GM12878 (cell line): ENCODE measurements around the gene SLCO4A1. TPM values are rescaled to one million over a fixed set of nuclear protein-coding genes. Genes with fewer than 3 reads are reported as not detected.
A peak's percentile ranks its signal among the peaks of the same experiment; 100 is the strongest.

ENCODE experiments used
- ATF7 ChIP-seq: fragments of 450-650 bp; IDR thresholded peaks from 2 replicates; pipeline ENCODE4 v1.6.1; 2016; ENCODE audit warnings: low read depth, mild to moderate bottlenecking
- CHD1 ChIP-seq: IDR thresholded peaks from 2 replicates; pipeline ENCODE4 v1.6.1; 2012; ENCODE audit warnings: low read depth, low read length, improper control_type of control experiment
- DPF2 ChIP-seq: fragments of 450-650 bp; IDR thresholded peaks from 2 replicates; pipeline ENCODE4 v1.6.1; 2017; ENCODE audit warnings: mild to moderate bottlenecking
- EP300 ChIP-seq, 2 experiments: fragments of 150-350 bp in 1 of 2; IDR thresholded peaks; 2 replicates each; pipeline ENCODE4 v1.6.1; 2011 to 2012; ENCODE audit warnings: low read depth in 2 of 2, low read length in 2 of 2, borderline replicate concordance in 1 of 2, improper control_type of control experiment in 1 of 2, inconsistent platforms in 1 of 2; ENCODE audit not compliant: control insufficient read depth in 1 of 2
- HDAC6 ChIP-seq: fragments of 200-600 bp; sonication (generic); IDR thresholded peaks from one replicate; pipeline ENCODE4 v1.8.0; 2017; ENCODE audit warnings: antibody characterized with exemption; ENCODE audit not compliant: unreplicated experiment
- HDGF ChIP-seq: fragments of 450-650 bp; IDR thresholded peaks from 2 replicates; pipeline ENCODE4 v1.6.1; 2016; ENCODE audit warnings: antibody characterized with exemption
- IKZF1 ChIP-seq: fragments of 450-650 bp; conservative IDR thresholded peaks from 2 replicates; pipeline ENCODE4 v1.6.1; 2017; ENCODE audit warnings: antibody characterized with exemption, mild to moderate bottlenecking
- IKZF2 ChIP-seq, 2 experiments: fragments of 450-650 bp; IDR thresholded peaks; 2 replicates each; pipeline ENCODE4 v1.6.1; 2017; ENCODE audit warnings: mild to moderate bottlenecking in 2 of 2, moderate library complexity in 2 of 2
- KDM1A ChIP-seq: fragments of 200-600 bp; sonication (generic); IDR thresholded peaks from 2 replicates; pipeline ENCODE4 v1.6.1; 2016; ENCODE audit warnings: borderline replicate concordance
- PBX3 ChIP-seq: IDR thresholded peaks from 2 replicates; pipeline ENCODE4 v1.6.1; 2011; ENCODE audit warnings: mild to moderate bottlenecking, low read depth, low read length, moderate library complexity; ENCODE audit not compliant: insufficient replicate concordance
- POLR2AphosphoS2 ChIP-seq: IDR thresholded peaks from 2 replicates; pipeline ENCODE4 v1.6.1; 2011; ENCODE audit warnings: low read depth, mild to moderate bottlenecking, low read length, improper control_type of control experiment, moderate library complexity
- POLR2AphosphoS5 ChIP-seq: IDR thresholded peaks from 2 replicates; pipeline ENCODE4 v1.6.1; 2011; ENCODE audit warnings: mild to moderate bottlenecking, low read length, inconsistent platforms
- PRDM15 ChIP-seq: fragments of 450-650 bp; formaldehyde crosslinking; IDR thresholded peaks from 2 replicates; pipeline ENCODE4 v1.4.0; 2020; ENCODE audit warnings: mild to moderate bottlenecking, moderate library complexity
- RELB ChIP-seq: fragments of 450-650 bp; IDR thresholded peaks from 2 replicates; pipeline ENCODE4 v1.6.1; 2017; ENCODE audit warnings: low read depth, mild to moderate bottlenecking, moderate library complexity
- RUNX3 ChIP-seq: IDR thresholded peaks from 2 replicates; pipeline ENCODE4 v1.6.1; 2012; ENCODE audit warnings: low read length, inconsistent platforms
- SRF ChIP-seq, 2 experiments: IDR thresholded peaks; 2 replicates each; pipeline ENCODE4 v1.6.1; 2011; ENCODE audit warnings: low read depth in 2 of 2, low read length in 2 of 2, mild to moderate bottlenecking in 1 of 2, moderate library complexity in 1 of 2
- STAT1 ChIP-seq: fragments of 450-650 bp; conservative IDR thresholded peaks from 2 replicates; pipeline ENCODE4 v1.6.1; 2014; ENCODE audit warnings: antibody characterized with exemption, mild to moderate bottlenecking
- TAF1 ChIP-seq: IDR thresholded peaks from 2 replicates; pipeline ENCODE4 v1.6.1; 2011; ENCODE audit warnings: mild to moderate bottlenecking, low read depth, low read length, borderline replicate concordance
- TCF3 ChIP-seq: IDR thresholded peaks from 2 replicates; pipeline ENCODE4 v1.6.1; 2012; ENCODE audit warnings: low read depth, mild to moderate bottlenecking, low read length, borderline replicate concordance; ENCODE audit not compliant: insufficient read depth
- WRNIP1 ChIP-seq: IDR thresholded peaks from 2 replicates; pipeline ENCODE4 v1.6.1; 2011; ENCODE audit warnings: low read depth, low read length, improper control_type of control experiment, borderline replicate concordance
- polyA plus RNA-seq, 11 experiments: library from polyadenylated mRNA; depleted of rRNA in 4 of 11; unstranded in 6 of 11; stranded (reverse) in 5 of 11; fragments of >200 nt; fragmentation: Nextera tagmentation in 4 of 11; fragmentation: Illumina TruSeq in 1 of 11; extraction: Ambion mirVana in 4 of 11; extraction: Trizol in 1 of 11; gene quantifications; 1 replicate in 1 of 11; 2 replicates in 10 of 11; pipeline versions ENCODE4 v1.2.1 to v1.2.3, GENCODE V29; 2011 to 2016; ENCODE audit warnings: inconsistent platforms in 2 of 11, missing spikeins in 2 of 11, low read depth in 1 of 11
- total RNA-seq, 4 experiments: library from RNA; depleted of rRNA in 3 of 4; stranded (reverse); fragments of >200 nt in 3 of 4; fragmentation: Illumina TruSeq in 1 of 4; extraction: Trizol in 1 of 4; gene quantifications; 2 replicates each; pipeline versions ENCODE4 v1.2.1 to v1.2.3, GENCODE V29; 2013 to 2021
- TF ChIP-seq, protein P1 (sequence below): IDR thresholded peaks from 2 replicates; pipeline ENCODE4 v1.6.1; 2011; ENCODE audit warnings: borderline replicate concordance, low read depth, mild to moderate bottlenecking, moderate library complexity, mixed read lengths, low read length; ENCODE audit not compliant: insufficient read depth; ENCODE audit errors: extremely low read length

Gene SLCO4A1
- total and polyA plus RNA-seq, 10 of the 15 experiments (the other 5 are each of a cell fraction or from before 2014, with no cell fraction given), result 2.1 to 30.7 (median 12.0) TPM

DNA sequence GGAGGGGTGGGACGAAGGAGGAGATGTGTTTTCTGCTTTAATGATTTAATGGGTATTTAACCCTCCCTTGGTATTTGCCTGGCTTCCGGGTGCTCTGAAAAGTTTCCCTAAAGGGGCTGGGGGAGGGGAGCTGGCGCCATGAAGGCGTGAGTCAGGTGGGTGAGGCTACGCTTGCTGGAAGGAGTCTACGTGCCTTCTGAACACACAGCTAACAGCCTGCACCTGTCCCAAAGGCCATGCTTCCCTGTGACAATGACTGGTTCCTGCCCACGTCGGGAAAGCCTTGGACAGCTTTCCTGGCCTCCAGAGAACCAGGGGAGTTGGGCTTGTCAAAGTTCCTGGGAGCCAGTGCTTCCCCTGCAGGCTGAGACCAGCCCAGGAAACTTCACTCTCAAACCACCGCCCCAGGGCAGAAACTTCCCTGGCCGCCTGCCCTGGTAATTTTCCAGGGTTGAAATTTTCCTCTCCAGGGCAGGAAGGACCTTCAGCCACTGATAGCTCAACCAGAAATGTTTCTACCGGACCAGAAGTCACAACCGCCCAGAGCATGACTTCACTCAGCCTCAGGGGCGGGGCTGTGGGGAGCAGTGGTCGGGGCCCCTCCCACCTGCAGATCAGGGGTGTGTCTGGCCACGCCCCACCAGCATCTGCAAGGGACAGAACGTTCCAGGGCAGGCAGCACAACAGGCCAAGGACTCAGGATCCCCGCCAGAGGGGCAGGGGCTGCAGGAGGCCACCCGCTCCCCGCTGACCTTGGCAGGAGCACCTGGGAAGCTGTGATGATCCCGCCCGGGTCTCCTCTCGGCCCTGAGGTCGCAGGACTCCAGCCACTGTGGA, 18.6 kb upstream of the SLCO4A1 start (continued):
- TF ChIP-seq, protein P1, sequence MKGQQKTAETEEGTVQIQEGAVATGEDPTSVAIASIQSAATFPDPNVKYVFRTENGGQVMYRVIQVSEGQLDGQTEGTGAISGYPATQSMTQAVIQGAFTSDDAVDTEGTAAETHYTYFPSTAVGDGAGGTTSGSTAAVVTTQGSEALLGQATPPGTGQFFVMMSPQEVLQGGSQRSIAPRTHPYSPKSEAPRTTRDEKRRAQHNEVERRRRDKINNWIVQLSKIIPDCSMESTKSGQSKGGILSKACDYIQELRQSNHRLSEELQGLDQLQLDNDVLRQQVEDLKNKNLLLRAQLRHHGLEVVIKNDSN, result no peak
- TF ChIP-seq ATF7, result peak; percentile 80
- peak; percentile 63 to 76; a peak in 3 of 4 replicates for TF ChIP-seq IKZF2 (IDR thresholded peaks at IDR 0.05)
- 0 out of 2 replicates have a peak, but pooled peaks have one; percentile 31 for TF ChIP-seq POLR2AphosphoS2
- 0 out of 2 replicates have a peak, but pooled peaks have one; percentile 4 for TF ChIP-seq TCF3
- no peak for TF ChIP-seq EP300 (IDR thresholded peaks at IDR 0.05; ENCODE audit: borderline replicate concordance in 1 of 2, control insufficient read depth in 1 of 2, low read depth in 2 of 2, low read length in 2 of 2)
- TF ChIP-seq HDGF, result peak; percentile 39; the same call in 1 of the 2 replicates
- TF ChIP-seq POLR2AphosphoS5, result peak; percentile 64
- no peak for TF ChIP-seq CHD1
- no peak for TF ChIP-seq KDM1A
- peak; percentile 73 for TF ChIP-seq RELB
- peak; percentile 8; the same call in 1 of the 2 replicates for TF ChIP-seq RUNX3
- no peak for TF ChIP-seq SRF (IDR thresholded peaks at IDR 0.05; ENCODE audit: low read depth in 2 of 2, low read length in 2 of 2)
- no peak for TF ChIP-seq PBX3
- TF ChIP-seq DPF2, result peak; percentile 24; the same call in 1 of the 2 replicates
- peak; percentile 88 for TF ChIP-seq IKZF1
- TF ChIP-seq HDAC6, result no peak
- TF ChIP-seq STAT1, result 0 out of 2 replicates have a peak, but pooled peaks have one; percentile 30
- no peak for TF ChIP-seq PRDM15
- peak; percentile 37; the same call in 1 of the 2 replicates for TF ChIP-seq TAF1
- TF ChIP-seq WRNIP1, result no peak
